ENCODE results near the gene CFAP70.
A peak's percentile ranks its signal among the peaks of the same experiment; 100 is the strongest.

Gene CFAP70

DNA sequence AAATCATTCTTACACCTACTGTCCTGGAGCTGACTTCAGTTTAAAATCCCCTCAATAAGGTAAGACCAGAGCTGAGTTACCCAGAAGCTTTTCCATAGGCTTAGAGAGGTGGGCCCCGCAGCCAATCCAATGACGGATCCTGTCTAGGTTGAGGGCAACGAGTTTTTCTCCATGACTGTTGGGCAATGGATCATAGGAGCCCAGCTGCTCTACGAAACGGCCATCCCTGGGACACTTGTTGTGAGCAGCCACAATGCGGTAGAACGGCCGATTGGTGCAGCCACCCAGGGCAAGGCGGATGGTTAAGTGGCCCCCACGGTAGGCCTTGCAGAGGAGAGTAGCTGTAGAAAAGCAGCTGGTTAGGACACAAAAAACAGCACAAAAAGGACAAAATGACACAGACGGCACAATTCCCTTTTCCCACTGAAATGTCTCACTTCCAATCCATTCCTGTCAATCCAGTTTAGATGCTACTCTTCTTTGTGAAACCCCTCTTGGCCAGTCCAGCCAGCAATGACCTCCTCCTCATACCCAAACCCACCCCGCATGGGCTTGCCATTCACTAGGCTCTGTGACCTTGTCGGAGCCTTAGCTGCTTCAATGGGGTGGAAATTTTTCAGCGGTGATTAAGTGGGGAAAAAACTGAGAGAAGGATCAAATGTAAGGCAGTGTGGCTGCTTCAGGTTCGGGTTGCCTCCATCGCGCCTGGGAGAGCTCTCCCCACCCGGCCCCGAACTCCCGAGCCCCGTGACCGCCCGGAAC lies 106.8 kb downstream of the CFAP70 start:
- DNase-seq, result no peak

DNA sequence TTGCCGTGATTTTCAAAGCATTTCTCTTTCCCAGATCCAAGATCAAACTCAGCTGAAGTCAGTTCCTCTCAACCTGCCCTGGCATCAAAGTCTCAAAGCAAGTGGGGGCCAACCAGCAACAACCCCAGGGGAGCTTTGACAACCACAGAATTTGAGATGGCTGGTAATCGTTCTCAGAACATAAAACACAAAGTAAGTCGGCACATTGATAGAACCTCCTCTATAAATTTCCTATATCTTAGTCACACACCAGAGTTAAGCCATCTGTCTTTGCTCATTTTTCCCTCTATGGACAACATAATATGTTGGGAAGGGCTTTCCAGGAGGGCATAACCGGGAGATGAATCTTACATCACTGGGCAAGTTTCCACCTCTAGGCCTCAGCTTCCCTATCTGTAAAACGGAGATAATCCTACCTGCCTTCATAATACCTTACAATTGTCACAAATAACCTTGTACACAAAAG lies 110.4 kb downstream of the CFAP70 start:
- DNase-seq, result no peak

GRCh38 chr10:73247509-73248258 lies 111.0 kb downstream of the CFAP70 start:
- no peak for DNase-seq

DNA sequence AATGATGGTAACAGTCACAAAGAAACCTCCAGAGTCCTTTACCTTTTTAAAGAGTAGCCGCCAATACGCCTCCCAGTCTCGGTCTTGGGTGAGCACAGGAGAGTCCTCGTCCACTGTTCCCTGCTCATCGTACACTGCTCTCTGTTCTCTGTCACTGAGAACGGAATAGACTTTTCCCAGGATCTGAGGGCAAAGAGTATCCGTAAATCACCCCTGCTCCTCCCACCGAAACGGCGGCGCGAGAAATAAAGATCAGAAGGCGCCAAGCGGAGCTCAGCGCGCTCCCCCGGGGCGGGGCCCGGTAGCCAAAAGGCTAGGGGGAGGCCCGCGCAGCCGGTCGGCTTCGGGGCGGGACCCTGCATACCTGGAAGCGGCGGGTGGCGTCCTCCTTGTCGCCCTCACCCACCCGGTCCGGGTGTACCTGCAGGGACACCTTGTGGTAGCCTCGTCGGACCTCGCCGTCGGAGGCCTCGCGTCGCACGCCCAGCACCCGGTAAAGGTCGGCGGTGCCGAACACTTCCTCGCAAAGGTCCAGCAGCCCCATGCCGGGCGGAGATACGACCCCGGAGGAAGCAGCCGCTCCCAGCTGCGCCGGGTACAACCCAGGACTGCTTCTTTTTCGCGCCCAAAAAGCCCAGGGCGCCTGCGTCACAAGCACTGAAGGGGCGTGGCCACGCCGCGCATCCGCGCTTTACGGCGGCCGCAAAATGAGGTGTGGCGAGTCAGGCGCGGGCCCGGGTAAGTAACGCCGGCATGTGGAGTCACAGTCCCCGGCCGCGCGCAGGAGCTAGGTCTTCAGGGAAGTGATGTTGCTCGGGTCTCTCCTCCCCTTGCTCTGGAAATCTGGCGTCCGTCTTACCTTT lies 111.8 kb downstream of the CFAP70 start, which contains the start of gene DNAJC9:
TSS of gene DNAJC9 (minus strand) at position 610 of the 863 bp plus-strand sequence. CDS start at position 544, 66 bp downstream.
- DNase-seq, result peak; percentile 95 to 98

- peak in 1 of 2 donors; percentile 13 for DNase-seq
These were observed 112.4 kb downstream of the CFAP70 start for GRCh38 chr10:73246322-73246645.

DNA sequence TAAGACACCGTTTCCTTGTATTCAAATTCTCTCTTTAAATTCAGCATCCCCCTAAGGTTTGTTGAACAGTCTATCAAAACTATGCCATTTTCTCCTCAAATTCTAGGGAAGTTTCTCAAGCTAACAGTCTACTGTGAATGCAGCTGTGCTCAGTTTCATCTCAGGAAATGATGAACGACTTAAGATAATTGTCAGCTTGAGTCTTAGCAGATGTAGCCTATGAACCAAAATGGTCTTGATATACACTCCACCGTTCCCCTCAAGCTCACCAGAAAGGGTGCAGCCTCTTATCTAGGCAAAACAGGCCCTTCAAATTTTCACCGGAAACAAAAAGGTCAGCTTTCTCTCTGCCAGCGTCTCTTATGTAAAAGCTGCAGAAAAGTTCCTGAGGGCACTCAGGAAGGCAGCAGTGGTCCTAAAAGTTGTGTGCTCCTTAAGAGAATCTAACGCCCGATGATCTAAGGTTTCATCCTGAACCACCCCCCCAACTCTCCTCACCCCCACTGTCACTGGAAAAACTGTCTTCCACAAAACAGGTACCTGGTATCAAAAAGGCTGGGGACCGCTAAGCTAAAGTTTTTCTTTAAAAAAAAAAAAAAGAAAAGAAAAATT lies 113.7 kb downstream of the CFAP70 start:
- no peak for DNase-seq

- DNase-seq, result no peak
These were observed 118.8 kb downstream of the CFAP70 start for GRCh38 chr10:73239908-73240307.

- DNase-seq, result no peak
These were observed 119.6 kb downstream of the CFAP70 start for GRCh38 chr10:73238990-73239566.

GRCh38 chr10:73234695-73235094 lies 124.0 kb downstream of the CFAP70 start:
- no peak for DNase-seq

- no peak for DNase-seq
These were observed 124.8 kb downstream of the CFAP70 start for GRCh38 chr10:73233883-73234282.

- no peak for DNase-seq
These were observed 125.8 kb downstream of the CFAP70 start for GRCh38 chr10:73232887-73233286.

GRCh38 chr10:73229567-73229966 lies 129.1 kb downstream of the CFAP70 start:
- DNase-seq, result no peak

DNA sequence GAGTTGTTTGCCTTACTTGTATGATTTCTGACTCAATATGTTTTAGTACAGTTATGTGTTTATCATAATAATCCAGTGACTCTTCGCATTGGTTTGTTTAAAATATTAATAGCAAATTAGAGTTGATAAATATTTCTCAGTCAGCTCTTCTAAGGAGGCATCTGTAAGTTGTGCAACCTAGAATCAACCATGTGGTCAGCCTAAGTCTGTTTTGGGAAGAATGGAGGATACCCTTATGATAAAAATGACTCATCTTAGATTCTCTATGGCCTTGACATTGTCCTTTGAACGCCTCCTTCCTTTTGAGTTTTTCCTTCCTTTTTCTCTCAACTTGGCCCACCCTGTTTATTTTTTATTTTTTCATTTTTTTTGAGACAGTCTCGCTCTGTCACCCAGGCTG lies 130.4 kb downstream of the CFAP70 start:
- no peak for DNase-seq

DNA sequence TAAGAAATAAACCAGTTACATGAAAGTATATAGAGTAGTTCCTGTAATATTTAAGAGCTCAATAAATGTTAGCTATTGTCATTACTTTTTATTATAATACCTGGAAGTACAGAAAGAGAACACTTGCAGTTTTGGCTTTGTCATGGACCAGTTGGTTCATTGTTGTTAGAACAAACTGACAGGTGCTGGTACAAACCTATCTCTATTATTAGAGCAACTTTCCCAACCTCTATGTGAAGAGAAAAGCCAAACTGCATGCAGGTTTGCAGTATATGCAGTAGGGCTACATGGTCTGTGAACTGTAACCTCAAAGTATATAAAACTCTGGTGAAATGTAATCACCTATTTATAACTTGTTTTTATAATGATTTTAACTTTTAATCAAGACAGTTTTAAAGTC lies 132.0 kb downstream of the CFAP70 start:
- no peak for DNase-seq

GRCh38 chr10:73225518-73225917 lies 133.1 kb downstream of the CFAP70 start:
- DNase-seq, result no peak

DNA sequence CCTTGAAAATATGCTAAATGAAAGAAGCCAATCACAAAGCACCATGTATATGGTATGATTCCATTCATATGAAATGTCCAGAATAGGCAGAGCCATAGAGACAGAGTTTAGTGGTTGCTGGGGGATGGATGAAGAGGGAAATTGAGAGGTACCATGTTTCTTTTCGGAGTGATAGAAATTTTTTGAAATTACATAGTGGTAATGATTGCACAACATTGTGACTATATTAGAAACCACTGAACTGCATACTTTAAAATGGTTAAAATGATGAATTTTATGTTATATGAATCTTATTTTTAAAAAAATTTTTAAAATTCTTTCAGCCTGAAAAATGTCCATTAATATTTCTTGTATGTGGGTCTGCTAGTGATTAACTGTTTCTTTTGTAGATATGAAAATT lies 137.7 kb downstream of the CFAP70 start:
- DNase-seq, result no peak

- DNase-seq, result no peak
These were observed 139.3 kb downstream of the CFAP70 start for GRCh38 chr10:73219384-73219783.

- DNase-seq, result peak in 1 of 2 donors; percentile 16
These were observed 140.1 kb downstream of the CFAP70 start for GRCh38 chr10:73218431-73219191.

GRCh38 chr10:73217628-73218027 lies 141.0 kb downstream of the CFAP70 start:
- DNase-seq, result no peak

DNA sequence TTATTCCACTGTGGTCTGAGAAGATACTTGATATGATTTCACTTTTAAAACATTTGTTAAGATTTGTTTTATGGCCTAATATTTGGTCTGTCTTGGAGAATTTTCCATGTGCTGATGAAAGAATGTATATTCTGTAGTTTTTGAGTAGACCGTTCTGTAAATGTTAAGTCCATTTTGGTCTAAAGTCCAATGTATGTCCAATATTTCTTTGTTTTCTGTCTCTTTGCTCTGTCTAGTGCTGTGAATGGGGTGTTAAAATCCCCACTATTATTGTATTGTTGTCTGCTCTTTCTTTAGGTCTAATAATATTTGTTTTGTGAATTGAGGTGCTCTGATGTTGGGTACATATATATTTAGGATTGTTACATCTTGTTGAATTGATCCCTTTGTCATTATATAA lies 142.9 kb downstream of the CFAP70 start:
- DNase-seq, result no peak

GRCh38 chr10:73211106-73211811 lies 147.4 kb downstream of the CFAP70 start:
- DNase-seq, result no peak

Data from CD4-positive, alpha-beta T cell treated with Interferon alpha-2 for 1 hour (primary cell).